ENCODE data around the gene MED8. TPM values are rescaled to one million over a fixed set of nuclear protein-coding genes. Genes with fewer than 3 reads are reported as not detected.

The MED8 gene
- total and polyA plus RNA-seq, 2 of the 8 experiments (the other 6 are each of a cell fraction or from before 2014, with no cell fraction given), result 7.0 to 20.6 TPM

- TF ChIP-seq SAP30 (IDR thresholded peaks at IDR 0.05; ENCODE audit: insufficient read depth, insufficient replicate concordance, low read length), result no peak
- TF ChIP-seq, protein P1, sequence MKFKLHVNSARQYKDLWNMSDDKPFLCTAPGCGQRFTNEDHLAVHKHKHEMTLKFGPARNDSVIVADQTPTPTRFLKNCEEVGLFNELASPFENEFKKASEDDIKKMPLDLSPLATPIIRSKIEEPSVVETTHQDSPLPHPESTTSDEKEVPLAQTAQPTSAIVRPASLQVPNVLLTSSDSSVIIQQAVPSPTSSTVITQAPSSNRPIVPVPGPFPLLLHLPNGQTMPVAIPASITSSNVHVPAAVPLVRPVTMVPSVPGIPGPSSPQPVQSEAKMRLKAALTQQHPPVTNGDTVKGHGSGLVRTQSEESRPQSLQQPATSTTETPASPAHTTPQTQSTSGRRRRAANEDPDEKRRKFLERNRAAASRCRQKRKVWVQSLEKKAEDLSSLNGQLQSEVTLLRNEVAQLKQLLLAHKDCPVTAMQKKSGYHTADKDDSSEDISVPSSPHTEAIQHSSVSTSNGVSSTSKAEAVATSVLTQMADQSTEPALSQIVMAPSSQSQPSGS (IDR thresholded peaks at IDR 0.05; ENCODE audit: low read length), result no peak
Observed at GRCh38 chr1:43437031-43437973, 47.7 kb upstream of the MED8 start (continued).

All from H1 (cell line).